SH-SY5Y (cell line): ENCODE measurements around the gene TRPV3.

Experiments used
- GATA2 ChIP-seq: IDR thresholded peaks from 2 replicates; pipeline ENCODE4 v1.6.1; 2011; ENCODE audit warnings: mild to moderate bottlenecking, low read depth, low read length
- GATA3 ChIP-seq: IDR thresholded peaks from 2 replicates; pipeline ENCODE4 v1.6.1; 2011; ENCODE audit warnings: low read depth, mild to moderate bottlenecking, low read length, moderate library complexity

GRCh38 chr17:3543453-3543852, 14.2 kb downstream of the TRPV3 start:
- TF ChIP-seq GATA2 (no peak), GATA3 (no peak)
